ENCODE measurements around the gene ERMARD.

ERMARD gene

DNA sequence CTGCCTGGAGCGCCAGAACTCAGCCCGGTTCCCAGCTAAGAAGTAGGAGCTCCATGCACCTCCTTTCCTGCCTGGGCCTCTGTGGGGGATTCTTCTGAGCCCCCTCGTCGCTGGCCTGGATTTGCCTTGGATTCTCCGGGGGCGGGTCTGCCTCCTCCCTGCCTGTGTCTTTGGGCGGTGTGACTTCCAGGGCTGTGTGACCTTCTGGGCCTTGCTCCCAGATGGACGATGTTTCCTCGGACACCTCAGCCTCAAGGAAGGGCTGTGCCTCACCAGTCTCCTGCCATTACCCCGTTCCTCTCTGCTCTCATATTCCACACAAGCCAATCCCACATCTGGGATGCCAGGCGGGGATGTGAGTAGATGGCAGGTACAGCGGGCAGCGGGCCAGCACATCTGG lies 76.8 kb downstream of the ERMARD start:
- no peak for DNase-seq

DNA sequence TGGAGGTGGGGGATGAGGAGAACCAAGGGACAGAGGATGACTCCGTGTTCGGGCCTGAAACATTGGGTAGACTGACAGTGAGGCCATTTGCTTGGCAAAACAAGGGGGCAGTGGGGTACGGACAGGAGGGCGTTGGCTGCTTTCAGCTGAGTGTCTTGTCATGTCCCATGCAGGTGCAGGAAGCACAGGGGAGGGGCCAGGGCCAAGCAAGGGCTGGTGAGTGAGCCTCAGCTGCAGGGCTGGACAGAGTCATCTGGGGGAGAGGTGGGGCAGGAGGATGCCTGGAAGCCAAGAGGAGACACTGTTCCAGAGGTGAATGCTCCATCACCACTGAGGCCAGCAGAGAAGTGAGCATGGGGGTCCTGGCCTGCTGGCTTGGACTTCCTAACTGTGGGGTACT lies 78.4 kb downstream of the ERMARD start:
- no peak for DNase-seq

DNA sequence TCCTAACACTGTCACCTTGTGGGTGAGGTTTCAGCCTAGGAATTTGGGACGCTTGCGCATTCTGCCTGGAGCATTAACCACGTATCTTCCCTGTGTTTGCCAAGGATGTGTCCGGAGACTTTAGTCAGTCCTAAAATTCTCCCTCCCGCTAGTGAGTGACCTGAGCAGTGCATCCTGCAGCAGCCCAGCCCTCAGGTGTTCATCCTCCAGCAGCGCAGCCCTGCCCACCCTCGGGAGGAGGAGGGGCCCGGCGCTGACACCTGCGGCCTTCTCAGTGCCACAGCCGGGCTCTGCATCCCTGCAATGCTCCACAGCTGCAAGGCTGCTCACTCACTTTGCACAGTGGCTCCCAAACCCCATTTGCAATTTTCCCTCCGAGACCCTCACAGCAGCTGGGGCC lies 79.5 kb downstream of the ERMARD start:
- no peak for DNase-seq

Measured in NCI-H1694 (cell line).